H54 (cell line): ENCODE data around the gene MOV10.

ENCODE experiments used
- DNase-seq: peaks from one replicate; pipeline ENCODE4 v3.0.0; 2011; ENCODE audit warnings: low spot score, mixed read lengths; ENCODE audit not compliant: insufficient read length
- FAIRE-seq: peaks from 3 replicates; lab custom pipeline; 2011; peaks lifted over from hg19 to GRCh38; lab: Jason Lieb, UNC
- POLR2A ChIP-seq: IDR thresholded peaks from 2 replicates; pipeline ENCODE4 v1.6.1; 2011; ENCODE audit warnings: low read depth, mild to moderate bottlenecking, low read length

Gene MOV10

GRCh38 chr1:112699425-112700144, 25.1 kb downstream of the MOV10 start:
- FAIRE-seq (no peak), DNase-seq (no peak)
- TF ChIP-seq POLR2A = no peak

GRCh38 chr1:112700290-112701226, 26.1 kb downstream of the MOV10 start:
- DNase-seq (peak; percentile 80), FAIRE-seq (peak; percentile 69)
- TF ChIP-seq POLR2A = no peak; the same call in 1 of the 2 replicates

GRCh38 chr1:112701227-112702066, 27.0 kb downstream of the MOV10 start:
- FAIRE-seq (no peak), DNase-seq (no peak)
- TF ChIP-seq POLR2A = no peak

- FAIRE-seq = no peak
- no peak for TF ChIP-seq POLR2A
- DNase-seq = no peak
Measured at GRCh38 chr1:112702067-112702395, 27.6 kb downstream of the MOV10 start.

- no peak for TF ChIP-seq POLR2A
- DNase-seq = no peak
- no peak for FAIRE-seq
Measured at GRCh38 chr1:112702420-112703261, 28.2 kb downstream of the MOV10 start.

GRCh38 chr1:112703706-112704105, 29.2 kb downstream of the MOV10 start:
- TF ChIP-seq POLR2A = no peak
- FAIRE-seq (no peak), DNase-seq (no peak)

- FAIRE-seq (no peak), DNase-seq (no peak)
- no peak for TF ChIP-seq POLR2A
Measured at GRCh38 chr1:112704391-112704933, 30.0 kb downstream of the MOV10 start.

GRCh38 chr1:112704934-112705627, 30.6 kb downstream of the MOV10 start:
- peak; percentile 75 for FAIRE-seq
- TF ChIP-seq POLR2A = peak; percentile 70
- DNase-seq = peak; percentile 95

- DNase-seq = peak; percentile 69
- TF ChIP-seq POLR2A = peak; percentile 78
- FAIRE-seq = no peak
Measured at GRCh38 chr1:112706505-112707220, 32.2 kb downstream of the MOV10 start, which contains the start of gene RHOC. RHOC (minus strand) TSS chr1:112707127; CDS start chr1:112703799, 3,328 bp downstream.

GRCh38 chr1:112707221-112708001, 33.0 kb downstream of the MOV10 start:
- peak; percentile 94 for DNase-seq
- TF ChIP-seq POLR2A = no peak
- no peak for FAIRE-seq
